HG03097 (cell line): Measurements from ENCODE around the gene JMJD4.
A peak's percentile ranks its signal among the peaks of the same experiment; 100 is the strongest.

Experiments
- ATAC-seq: cut with Tn5 transposase; IDR thresholded peaks from one replicate; pipeline ENCODE4 v1.9.1; 2021; ENCODE audit not compliant: unreplicated experiment, low FRiP score

JMJD4 gene, protein sequence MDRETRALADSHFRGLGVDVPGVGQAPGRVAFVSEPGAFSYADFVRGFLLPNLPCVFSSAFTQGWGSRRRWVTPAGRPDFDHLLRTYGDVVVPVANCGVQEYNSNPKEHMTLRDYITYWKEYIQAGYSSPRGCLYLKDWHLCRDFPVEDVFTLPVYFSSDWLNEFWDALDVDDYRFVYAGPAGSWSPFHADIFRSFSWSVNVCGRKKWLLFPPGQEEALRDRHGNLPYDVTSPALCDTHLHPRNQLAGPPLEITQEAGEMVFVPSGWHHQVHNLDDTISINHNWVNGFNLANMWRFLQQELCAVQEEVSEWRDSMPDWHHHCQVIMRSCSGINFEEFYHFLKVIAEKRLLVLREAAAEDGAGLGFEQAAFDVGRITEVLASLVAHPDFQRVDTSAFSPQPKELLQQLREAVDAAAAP

DNA sequence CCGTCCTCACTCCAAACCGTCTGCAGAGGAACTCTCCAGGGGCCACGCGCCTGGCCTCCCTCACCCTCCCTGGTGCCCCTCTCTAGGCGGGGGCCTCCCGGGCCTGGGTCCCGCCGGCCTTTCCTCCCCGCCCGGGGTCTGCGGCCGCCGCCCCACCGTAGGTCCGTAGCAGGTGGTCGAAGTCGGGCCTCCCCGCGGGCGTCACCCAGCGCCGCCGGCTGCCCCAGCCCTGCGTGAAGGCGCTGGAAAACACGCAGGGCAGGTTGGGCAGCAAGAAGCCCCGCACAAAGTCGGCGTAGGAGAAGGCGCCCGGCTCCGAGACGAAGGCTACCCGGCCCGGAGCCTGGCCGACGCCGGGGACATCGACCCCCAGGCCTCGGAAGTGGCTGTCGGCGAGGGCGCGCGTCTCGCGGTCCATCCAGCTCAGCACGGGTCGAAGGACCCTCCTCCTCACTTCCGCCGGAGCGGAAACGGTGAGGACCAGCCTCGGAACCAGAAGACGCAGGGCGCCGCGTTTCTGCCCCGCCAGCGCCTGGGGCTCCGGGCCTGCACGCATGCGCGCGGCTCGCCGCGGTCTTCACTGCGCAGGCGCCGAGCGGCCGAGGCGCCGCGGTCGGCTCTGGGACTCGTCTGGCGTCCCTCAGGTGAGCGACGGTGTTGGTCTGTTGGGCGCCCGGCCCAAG, at the start of gene JMJD4, which contains the start of gene SNAP47:
JMJD4 (minus strand) TSS at position 447 of the 683 bp plus-strand sequence; CDS start at position 418, 29 bp downstream.
SNAP47 (plus strand) TSS at position 580 of the 683 bp plus-strand sequence. CDS start 12,302 bp downstream, outside the sequence.
- ATAC-seq, result peak; percentile 91

DNA sequence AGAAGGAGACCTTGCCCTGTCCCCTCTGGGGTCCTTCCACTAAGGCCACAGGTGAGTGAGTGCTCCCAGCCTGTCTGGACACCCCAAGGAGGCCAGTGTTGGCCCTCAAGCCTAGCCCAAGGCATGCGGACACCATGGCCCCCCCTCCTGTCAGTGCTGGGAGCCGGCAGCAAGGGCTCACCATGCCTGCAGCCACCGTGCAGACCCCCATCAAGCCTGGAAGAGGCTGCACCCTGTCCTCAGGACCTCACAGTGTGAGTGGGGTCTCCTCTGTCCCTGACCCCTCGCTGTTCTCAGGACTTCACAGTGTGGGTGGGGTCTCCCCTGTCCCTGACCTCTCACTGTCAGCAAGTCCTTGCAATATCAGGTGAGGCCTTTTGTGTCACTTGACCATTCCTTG, 47.1 kb upstream of the JMJD4 start:
- ATAC-seq, result no peak

GRCh38 chr1:227781314-227781930, 46.3 kb upstream of the JMJD4 start:
- no peak for ATAC-seq

DNA sequence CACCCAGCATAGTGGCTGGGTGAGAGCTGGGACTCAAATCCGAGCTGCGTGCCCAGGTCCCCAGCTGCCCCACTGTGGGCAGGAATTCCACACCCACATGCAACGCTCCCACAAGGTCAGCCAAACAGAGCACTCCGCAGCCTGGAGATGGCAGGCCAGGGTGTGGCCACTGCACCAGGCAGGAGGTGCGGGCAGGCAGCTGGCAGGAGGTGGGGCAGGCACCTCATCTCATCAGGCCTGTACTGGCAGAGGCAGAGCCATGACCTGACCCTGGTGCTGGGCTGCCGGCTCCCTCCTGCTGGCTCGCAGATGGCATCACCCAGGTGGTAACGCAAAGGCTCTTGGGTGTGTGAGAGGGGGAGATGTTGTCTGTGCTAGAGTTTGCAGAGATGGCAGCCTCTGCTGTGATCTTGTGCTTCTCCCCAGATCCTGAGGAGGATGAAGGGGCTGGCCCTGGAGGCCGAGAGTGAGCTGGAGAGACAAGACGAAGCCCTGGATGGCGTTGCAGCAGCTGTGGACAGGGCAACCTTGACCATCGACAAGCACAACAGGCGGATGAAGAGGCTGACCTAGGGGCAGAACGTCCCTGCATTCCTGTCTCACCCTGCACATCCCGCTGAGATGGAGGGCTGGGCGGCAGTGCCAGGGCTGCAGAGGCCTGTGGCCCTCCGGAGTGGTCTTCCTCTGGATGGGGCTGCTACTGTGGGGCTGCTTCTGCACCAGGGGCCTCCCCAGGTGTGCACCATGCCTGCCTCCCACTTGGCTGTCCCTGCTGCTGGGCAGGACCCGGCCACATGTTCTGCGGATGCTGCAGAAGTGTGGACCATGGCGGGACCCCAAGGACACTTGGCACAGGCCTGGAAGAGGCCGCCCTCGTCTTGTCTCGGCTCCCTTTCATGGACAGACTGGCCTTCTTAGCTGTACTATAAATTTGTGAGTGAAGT, 45.3 kb upstream of the JMJD4 start:
- ATAC-seq, result no peak

- ATAC-seq, result no peak
Measured at GRCh38 chr1:227779685-227780084, 44.6 kb upstream of the JMJD4 start.

- ATAC-seq, result no peak
Measured at GRCh38 chr1:227779021-227779441, 43.9 kb upstream of the JMJD4 start.

- ATAC-seq, result no peak
Measured at GRCh38 chr1:227778401-227778947, 43.4 kb upstream of the JMJD4 start.

- no peak for ATAC-seq
Measured at GRCh38 chr1:227777646-227778045, 42.5 kb upstream of the JMJD4 start.

GRCh38 chr1:227777156-227777555, 42.1 kb upstream of the JMJD4 start:
- ATAC-seq, result no peak

GRCh38 chr1:227776331-227776771, 41.2 kb upstream of the JMJD4 start:
- ATAC-seq, result no peak

GRCh38 chr1:227775841-227776240, 40.7 kb upstream of the JMJD4 start:
- ATAC-seq, result no peak

DNA sequence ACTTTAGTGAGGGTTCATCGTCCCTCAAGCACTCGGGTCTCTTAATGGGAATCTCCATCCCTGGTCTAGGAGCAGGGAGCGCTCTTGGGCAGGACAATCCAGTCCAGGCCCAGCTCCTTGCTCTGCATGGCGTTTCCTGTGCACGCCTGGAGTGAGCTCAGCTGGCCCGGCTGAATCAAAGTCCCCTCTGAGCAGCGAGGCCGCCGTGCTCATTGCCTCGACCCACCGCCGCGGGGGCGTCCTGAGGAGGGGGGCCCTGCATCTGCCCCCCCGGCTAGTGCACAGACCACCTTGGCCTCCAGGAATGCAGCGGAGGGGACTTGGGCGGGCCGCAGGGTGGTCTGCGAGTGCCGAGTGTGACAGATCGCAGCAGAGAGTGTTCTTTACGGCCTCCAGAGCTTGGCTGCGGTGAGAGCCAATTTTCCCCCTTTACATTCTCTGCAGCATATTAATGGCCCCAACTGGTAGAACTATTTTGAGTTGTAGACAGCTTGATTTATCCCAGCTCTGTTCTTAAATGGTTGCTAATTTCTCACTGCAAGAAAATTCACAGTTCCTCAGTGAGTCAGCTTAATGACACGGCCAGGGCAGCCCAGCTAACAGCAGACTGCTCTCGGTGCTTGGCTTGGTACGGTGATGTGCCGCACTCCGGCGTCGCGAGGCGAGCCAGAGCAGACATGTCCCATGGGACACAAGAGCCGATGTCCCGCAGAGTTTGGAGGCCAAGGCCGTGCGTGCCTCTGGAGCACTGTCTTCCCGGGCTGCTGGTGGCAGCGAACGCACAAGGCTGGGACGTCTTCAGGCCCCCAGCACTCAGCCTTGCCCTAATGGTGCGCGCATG, 39.9 kb upstream of the JMJD4 start:
- ATAC-seq, result no peak

DNA sequence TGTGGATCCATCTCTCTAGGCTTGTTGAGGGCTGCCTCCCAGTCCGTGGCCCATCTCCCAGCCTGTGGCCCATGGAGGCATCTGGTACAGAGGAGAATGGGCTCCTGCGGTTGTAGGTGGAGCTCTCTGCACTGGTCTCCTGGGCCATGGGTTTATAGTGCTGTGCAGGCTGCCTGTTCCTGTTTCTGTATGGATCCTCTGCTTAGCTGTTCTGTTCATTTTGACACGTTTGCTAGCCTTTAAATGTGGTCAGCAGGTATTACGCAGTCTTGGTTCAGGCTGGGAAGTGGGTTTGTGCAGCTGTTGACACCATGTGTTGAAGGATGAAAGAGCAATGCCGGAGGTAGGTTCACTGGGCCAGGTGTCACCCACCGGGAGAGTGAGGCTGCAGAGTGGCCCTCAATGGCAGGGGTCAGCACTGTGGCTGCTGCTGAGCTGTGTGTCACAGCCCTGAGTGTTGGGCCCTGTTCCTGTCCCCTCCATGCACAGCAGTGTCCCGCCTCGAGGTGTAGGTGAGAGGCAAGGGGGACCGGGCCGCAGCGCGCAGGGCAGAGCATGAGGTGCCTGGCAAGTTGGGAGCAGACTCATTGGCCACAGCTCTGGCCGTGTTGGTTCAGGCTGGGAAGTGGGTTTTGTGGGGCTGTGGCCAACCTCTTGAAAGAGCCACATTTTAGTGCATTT, 39.1 kb upstream of the JMJD4 start:
- no peak for ATAC-seq

DNA sequence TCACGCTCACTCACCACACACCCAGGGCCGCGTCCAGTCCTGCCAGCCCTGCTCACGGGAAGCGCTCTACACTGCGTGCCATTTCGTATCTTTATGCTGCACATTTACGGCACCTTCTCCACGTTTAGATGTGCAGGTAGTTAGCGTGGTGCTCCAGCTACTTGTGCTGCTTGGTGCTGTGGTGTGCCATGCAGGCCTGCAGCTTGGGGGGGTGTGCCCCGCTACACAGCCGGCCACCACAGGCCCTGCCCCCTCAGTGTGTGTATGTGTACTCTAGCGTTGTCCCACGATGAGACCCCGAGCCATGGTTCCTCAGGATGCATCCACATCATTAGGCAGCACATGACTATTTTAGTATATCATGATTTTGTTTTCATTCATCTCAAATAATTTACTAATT, 38.5 kb upstream of the JMJD4 start:
- no peak for ATAC-seq

DNA sequence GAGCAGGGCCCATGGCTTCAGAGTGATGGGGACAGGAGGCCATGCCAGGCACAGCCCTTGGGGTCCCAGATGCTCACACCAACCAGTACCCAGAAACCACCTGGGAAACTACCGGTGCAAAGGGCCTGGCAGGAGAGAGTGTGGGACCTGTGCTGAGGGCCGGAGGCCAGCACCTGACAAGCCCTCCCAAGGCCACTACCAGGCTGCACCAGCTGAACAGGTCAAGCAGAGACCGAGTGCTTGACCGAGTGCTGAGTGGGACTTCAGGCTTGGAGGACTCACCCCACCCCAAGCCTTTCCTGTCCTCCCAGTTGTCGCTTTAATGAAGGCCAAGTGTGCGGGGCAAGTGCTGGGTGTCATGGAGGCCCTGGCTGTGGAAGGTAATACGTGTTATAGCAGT, 36.7 kb upstream of the JMJD4 start:
- no peak for ATAC-seq

- no peak for ATAC-seq
Measured at GRCh38 chr1:227771326-227771725, 36.2 kb upstream of the JMJD4 start.

- no peak for ATAC-seq
Measured at GRCh38 chr1:227770812-227771211, 35.7 kb upstream of the JMJD4 start.

DNA sequence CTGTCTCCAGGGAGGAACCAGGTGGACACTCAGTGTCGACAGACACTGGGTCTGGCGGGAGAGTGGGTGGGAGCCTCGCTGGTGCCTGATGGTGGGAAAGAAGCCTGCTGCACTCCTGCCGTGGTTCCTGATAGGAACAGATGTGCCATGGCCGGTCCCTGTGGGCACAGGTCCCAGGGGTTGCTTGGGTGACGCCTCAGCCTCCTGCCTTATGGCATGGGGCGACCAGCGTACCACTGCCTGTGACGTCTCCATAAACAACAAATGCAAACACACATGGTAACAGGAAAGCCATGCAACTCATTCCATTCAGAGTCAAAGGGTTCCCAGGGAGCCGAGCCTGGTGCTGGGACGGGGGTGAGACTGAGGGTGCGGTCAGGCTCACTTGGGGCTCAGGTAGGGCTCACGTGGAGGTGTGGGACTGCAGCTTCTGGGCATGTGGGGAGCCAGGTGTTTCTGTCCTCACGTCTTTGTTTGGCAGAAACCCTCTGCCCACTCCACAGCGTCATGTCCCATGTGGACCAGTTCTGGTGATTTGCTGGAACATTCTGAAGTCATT, 34.9 kb upstream of the JMJD4 start:
- no peak for ATAC-seq
